K562 (cell line): Measurements from ENCODE around the gene HLA-F. TPM values are rescaled to one million over a fixed set of nuclear protein-coding genes. Genes with fewer than 3 reads are reported as not detected.

Experiments used
- ARID1B ChIP-seq: fragments of 450-650 bp; IDR thresholded peaks from 2 replicates; pipeline ENCODE4 v1.6.1; 2016; ENCODE audit warnings: antibody characterized with exemption, mild to moderate bottlenecking, inconsistent platforms
- DACH1 ChIP-seq: fragments of 450-650 bp; IDR thresholded peaks from 2 replicates; pipeline ENCODE4 v1.6.1; 2018; ENCODE audit not compliant: partially characterized antibody
- E2F1 ChIP-seq: sonication (generic); formaldehyde crosslinking; IDR thresholded peaks from 2 replicates; pipeline ENCODE4 v1.8.1; 2023; ENCODE audit warnings: mild to moderate bottlenecking, missing genetic modification reagents, moderate library complexity
- ELF4 ChIP-seq: fragments of 450-650 bp; formaldehyde crosslinking; IDR thresholded peaks from 2 replicates; pipeline ENCODE4 v1.4.0; 2022; ENCODE audit warnings: missing genetic modification characterization
- MCM7 ChIP-seq, 2 experiments: fragments of 450-650 bp; IDR thresholded peaks; 2 replicates each; pipeline ENCODE4 v1.6.1; 2016 to 2018
- TCF7 ChIP-seq: sonication (generic); IDR thresholded peaks from 2 replicates; pipeline ENCODE4 v1.6.1; 2016; ENCODE audit warnings: antibody characterized with exemption, borderline replicate concordance
- ZNF780A ChIP-seq: fragments of 250-450 bp; sonication (Bioruptor Pico); IDR thresholded peaks from 2 replicates; pipeline ENCODE4 v1.5.0; 2021; ENCODE audit warnings: mild to moderate bottlenecking
- ZNF785 ChIP-seq: fragments of 250-450 bp; sonication (Bioruptor Pico); IDR thresholded peaks from 2 replicates; pipeline ENCODE4 v1.4.0; 2020; ENCODE audit warnings: mild to moderate bottlenecking
- polyA plus RNA-seq, 8 experiments: library from polyadenylated mRNA; depleted of rRNA in 4 of 8; stranded (reverse) in 5 of 8; unstranded in 3 of 8; fragments of >200 nt; fragmentation: Nextera tagmentation in 2 of 8; fragmentation: Illumina TruSeq in 1 of 8; extraction: Ambion mirVana in 2 of 8; extraction: Trizol in 1 of 8; gene quantifications; 2 replicates each; pipeline versions ENCODE4 v1.2.1 to v1.2.3, GENCODE V29; 2011 to 2014; ENCODE audit warnings: inconsistent platforms in 1 of 8, missing spikeins in 1 of 8
- total RNA-seq, 7 experiments: library from RNA; depleted of rRNA in 6 of 7; stranded (reverse); fragments of >200 nt in 6 of 7; fragmentation: Illumina TruSeq in 2 of 7; extraction: Trizol in 2 of 7; gene quantifications; 2 replicates each; pipeline versions ENCODE4 v1.2.1 to v1.2.3, GENCODE V29; 2011 to 2021; ENCODE audit warnings: low replicate concordance in 1 of 7
- TF ChIP-seq, protein P1 (sequence below): fragments of 450-650 bp; IDR thresholded peaks from 2 replicates; pipeline ENCODE4 v1.6.1; 2016; ENCODE audit warnings: mild to moderate bottlenecking, moderate library complexity
- TF ChIP-seq, protein P2 (sequence below), 3 experiments: fragments of 200-800 bp in 1 of 3; fragments of 250-450 bp in 1 of 3; fragments of 450-650 bp in 1 of 3; sonication (Bioruptor Pico) in 1 of 3; sonication (Bioruptor generic) in 1 of 3; formaldehyde crosslinking in 1 of 3; IDR thresholded peaks; 2 replicates each; pipeline versions ENCODE4 v1.6.1 to v1.8.0; 2016 to 2022; ENCODE audit warnings: mild to moderate bottlenecking in 2 of 3, missing genetic modification characterization in 2 of 3, missing compliant biosample characterization in 1 of 3, moderate library complexity in 1 of 3

Gene HLA-F
- total and polyA plus RNA-seq, 9 of the 15 experiments (the other 6 are each of a cell fraction or from before 2014, with no cell fraction given): 0.40 to 0.76 (median 0.46) TPM; not detected in 6

- TF ChIP-seq, protein P1, sequence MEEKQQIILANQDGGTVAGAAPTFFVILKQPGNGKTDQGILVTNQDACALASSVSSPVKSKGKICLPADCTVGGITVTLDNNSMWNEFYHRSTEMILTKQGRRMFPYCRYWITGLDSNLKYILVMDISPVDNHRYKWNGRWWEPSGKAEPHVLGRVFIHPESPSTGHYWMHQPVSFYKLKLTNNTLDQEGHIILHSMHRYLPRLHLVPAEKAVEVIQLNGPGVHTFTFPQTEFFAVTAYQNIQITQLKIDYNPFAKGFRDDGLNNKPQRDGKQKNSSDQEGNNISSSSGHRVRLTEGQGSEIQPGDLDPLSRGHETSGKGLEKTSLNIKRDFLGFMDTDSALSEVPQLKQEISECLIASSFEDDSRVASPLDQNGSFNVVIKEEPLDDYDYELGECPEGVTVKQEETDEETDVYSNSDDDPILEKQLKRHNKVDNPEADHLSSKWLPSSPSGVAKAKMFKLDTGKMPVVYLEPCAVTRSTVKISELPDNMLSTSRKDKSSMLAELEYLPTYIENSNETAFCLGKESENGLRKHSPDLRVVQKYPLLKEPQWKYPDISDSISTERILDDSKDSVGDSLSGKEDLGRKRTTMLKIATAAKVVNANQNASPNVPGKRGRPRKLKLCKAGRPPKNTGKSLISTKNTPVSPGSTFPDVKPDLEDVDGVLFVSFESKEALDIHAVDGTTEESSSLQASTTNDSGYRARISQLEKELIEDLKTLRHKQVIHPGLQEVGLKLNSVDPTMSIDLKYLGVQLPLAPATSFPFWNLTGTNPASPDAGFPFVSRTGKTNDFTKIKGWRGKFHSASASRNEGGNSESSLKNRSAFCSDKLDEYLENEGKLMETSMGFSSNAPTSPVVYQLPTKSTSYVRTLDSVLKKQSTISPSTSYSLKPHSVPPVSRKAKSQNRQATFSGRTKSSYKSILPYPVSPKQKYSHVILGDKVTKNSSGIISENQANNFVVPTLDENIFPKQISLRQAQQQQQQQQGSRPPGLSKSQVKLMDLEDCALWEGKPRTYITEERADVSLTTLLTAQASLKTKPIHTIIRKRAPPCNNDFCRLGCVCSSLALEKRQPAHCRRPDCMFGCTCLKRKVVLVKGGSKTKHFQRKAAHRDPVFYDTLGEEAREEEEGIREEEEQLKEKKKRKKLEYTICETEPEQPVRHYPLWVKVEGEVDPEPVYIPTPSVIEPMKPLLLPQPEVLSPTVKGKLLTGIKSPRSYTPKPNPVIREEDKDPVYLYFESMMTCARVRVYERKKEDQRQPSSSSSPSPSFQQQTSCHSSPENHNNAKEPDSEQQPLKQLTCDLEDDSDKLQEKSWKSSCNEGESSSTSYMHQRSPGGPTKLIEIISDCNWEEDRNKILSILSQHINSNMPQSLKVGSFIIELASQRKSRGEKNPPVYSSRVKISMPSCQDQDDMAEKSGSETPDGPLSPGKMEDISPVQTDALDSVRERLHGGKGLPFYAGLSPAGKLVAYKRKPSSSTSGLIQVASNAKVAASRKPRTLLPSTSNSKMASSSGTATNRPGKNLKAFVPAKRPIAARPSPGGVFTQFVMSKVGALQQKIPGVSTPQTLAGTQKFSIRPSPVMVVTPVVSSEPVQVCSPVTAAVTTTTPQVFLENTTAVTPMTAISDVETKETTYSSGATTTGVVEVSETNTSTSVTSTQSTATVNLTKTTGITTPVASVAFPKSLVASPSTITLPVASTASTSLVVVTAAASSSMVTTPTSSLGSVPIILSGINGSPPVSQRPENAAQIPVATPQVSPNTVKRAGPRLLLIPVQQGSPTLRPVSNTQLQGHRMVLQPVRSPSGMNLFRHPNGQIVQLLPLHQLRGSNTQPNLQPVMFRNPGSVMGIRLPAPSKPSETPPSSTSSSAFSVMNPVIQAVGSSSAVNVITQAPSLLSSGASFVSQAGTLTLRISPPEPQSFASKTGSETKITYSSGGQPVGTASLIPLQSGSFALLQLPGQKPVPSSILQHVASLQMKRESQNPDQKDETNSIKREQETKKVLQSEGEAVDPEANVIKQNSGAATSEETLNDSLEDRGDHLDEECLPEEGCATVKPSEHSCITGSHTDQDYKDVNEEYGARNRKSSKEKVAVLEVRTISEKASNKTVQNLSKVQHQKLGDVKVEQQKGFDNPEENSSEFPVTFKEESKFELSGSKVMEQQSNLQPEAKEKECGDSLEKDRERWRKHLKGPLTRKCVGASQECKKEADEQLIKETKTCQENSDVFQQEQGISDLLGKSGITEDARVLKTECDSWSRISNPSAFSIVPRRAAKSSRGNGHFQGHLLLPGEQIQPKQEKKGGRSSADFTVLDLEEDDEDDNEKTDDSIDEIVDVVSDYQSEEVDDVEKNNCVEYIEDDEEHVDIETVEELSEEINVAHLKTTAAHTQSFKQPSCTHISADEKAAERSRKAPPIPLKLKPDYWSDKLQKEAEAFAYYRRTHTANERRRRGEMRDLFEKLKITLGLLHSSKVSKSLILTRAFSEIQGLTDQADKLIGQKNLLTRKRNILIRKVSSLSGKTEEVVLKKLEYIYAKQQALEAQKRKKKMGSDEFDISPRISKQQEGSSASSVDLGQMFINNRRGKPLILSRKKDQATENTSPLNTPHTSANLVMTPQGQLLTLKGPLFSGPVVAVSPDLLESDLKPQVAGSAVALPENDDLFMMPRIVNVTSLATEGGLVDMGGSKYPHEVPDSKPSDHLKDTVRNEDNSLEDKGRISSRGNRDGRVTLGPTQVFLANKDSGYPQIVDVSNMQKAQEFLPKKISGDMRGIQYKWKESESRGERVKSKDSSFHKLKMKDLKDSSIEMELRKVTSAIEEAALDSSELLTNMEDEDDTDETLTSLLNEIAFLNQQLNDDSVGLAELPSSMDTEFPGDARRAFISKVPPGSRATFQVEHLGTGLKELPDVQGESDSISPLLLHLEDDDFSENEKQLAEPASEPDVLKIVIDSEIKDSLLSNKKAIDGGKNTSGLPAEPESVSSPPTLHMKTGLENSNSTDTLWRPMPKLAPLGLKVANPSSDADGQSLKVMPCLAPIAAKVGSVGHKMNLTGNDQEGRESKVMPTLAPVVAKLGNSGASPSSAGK: peak; percentile 79
- no peak for TF ChIP-seq ZNF785 (CRISPR knock-in tag)
- TF ChIP-seq ZNF780A: no peak
- TF ChIP-seq, protein P2, sequence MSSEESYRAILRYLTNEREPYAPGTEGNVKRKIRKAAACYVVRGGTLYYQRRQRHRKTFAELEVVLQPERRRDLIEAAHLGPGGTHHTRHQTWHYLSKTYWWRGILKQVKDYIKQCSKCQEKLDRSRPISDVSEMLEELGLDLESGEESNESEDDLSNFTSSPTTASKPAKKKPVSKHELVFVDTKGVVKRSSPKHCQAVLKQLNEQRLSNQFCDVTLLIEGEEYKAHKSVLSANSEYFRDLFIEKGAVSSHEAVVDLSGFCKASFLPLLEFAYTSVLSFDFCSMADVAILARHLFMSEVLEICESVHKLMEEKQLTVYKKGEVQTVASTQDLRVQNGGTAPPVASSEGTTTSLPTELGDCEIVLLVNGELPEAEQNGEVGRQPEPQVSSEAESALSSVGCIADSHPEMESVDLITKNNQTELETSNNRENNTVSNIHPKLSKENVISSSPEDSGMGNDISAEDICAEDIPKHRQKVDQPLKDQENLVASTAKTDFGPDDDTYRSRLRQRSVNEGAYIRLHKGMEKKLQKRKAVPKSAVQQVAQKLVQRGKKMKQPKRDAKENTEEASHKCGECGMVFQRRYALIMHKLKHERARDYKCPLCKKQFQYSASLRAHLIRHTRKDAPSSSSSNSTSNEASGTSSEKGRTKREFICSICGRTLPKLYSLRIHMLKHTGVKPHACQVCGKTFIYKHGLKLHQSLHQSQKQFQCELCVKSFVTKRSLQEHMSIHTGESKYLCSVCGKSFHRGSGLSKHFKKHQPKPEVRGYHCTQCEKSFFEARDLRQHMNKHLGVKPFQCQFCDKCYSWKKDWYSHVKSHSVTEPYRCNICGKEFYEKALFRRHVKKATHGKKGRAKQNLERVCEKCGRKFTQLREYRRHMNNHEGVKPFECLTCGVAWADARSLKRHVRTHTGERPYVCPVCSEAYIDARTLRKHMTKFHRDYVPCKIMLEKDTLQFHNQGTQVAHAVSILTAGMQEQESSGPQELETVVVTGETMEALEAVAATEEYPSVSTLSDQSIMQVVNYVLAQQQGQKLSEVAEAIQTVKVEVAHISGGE (CRISPR knock-in tag; IDR thresholded peaks at IDR 0.05): no peak
- TF ChIP-seq E2F1 (CRISPR knock-in tag): no peak
- no peak for TF ChIP-seq ELF4
- TF ChIP-seq ARID1B: no peak
- no peak for TF ChIP-seq MCM7 (IDR thresholded peaks at IDR 0.05)
- TF ChIP-seq TCF7: no peak
- no peak for TF ChIP-seq DACH1
Measured at GRCh38 chr6:29748391-29749307, 25.4 kb downstream of the HLA-F start (continued).
